RPMI7951 (cell line): ENCODE data around the gene LRFN2. TPM values are rescaled to one million over a fixed set of nuclear protein-coding genes. Genes with fewer than 3 reads are reported as not detected.

Experiments used
- DNase-seq: peaks from one replicate; pipeline ENCODE4 v3.0.0-alpha.2; 2012; ENCODE audit warnings: low read depth
- total RNA-seq: library from RNA; depleted of rRNA; stranded (reverse); fragments of >200 nt; shearing (Covaris generic); gene quantifications from 2 replicates; pipeline ENCODE4 v1.2.3, GENCODE V29; 2014

Gene LRFN2
- total RNA-seq, 1 experiment from 2014 or later, result not detected

DNA sequence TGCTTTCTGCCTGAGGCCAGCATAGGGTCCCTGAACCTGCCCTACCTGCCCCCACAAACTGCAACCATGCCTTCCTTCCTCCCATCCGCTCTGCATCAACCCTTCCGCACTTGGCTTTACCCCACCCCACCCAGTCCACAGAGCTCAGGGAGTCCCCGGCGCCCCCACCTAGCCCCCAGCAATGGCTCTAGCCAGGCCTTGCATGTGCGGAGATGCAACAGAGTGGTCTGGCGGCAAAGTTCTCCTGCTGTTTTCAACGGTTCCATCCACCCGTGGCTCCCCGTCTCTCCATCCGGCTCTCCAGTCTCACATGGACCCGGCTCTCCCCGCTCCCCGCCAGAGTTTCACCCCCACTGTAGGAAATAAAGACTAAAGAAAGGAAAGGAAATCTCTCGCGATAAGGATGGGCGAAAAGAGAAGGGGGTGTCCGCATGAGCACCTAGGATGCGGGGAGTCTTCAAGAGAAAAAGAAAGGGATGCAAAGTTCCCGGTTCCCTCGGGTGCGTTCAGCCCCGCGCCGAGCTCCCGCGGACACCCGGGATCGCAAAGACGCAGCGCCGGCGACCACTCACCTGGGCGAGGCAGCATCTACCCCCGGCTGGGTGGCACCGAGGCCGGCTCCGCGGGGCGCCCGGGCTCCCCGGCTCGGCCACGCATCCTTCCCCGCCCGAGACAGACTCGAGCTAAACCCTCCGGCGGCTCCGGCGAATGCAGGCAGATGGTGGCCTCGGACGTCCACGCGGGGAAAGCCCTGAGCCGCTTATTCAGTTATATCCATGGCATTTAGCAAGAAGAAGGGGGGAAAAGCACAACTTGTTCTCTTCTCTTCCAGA is 579 bp downstream of the LRFN2 start:
- no peak for DNase-seq

DNA sequence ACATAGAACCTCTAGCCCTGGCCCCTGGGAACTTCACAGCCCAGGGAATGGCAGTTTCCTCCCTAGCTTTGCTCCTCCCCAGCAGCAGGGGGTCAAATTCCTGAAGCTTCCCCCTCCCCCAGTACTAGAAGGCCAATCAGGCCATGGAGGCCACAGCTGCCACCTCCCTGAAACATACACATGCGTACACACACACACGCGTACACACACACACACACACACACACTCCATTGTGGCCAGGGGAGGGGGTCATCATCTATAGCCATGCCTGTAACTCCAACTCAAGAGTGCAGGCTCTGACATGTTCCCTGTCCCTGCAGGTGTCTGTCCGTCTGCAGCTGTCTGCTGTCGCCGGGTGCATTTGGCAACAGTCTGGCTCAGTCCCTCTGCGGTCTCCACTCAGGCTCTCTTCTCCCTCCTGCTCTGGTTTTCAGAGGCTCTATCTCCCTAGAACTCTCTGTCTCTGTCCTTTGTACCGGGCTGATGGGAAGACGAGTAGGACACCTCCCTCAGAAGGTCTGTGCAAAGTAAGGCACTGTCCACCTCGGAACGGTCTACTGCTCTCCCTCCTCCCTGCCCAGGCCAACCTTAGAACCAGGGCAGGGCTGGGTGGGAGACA is 1.4 kb downstream of the LRFN2 start:
- DNase-seq, result no peak

DNA sequence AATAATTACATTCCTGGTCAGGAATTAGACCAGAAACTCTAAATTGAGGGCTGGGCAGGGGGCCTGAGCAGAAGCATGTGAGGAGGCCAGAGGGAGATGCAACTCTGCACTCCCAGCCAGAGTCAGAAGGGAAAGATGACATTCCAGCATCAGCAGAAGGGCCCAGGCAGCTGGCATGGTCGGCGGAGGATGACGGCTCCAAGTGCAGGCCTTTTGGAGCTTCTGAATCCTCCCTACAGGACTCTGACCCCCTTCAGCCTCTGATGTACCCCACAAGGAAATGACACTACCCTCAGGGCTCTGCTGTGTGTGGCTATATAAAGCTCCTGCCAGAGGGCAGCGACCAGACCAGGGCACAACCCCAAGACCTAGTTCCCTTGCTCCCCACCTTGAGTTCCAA is 1.9 kb downstream of the LRFN2 start:
- DNase-seq, result no peak

DNA sequence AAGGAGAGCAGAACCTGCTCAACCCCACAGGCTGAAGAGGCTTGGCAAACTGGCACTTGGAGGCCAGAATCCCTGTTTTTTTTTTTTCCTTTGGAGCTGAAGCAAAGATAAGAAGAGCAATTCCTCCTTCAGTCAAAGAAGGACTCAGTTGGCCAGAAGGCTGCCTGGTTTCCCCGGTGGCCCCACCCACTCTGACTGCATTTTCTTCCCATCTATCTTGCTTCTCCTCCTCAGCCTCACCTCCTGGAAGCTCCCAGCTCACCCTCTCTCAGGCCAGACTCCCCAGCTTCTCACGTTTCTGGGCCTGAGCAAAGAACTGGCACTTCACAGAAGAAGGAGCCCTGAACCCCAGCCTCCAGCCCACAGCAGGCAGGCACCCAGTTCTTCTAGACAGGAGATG is 2.4 kb downstream of the LRFN2 start:
- no peak for DNase-seq

- DNase-seq, result no peak
These were observed 3.5 kb downstream of the LRFN2 start for GRCh38 chr6:40583709-40584108.

- no peak for DNase-seq
These were observed 4.3 kb downstream of the LRFN2 start for GRCh38 chr6:40582892-40583291.

- no peak for DNase-seq
These were observed 8.1 kb downstream of the LRFN2 start for GRCh38 chr6:40579101-40579500.

GRCh38 chr6:40577672-40578071 is 9.5 kb downstream of the LRFN2 start:
- DNase-seq, result no peak

GRCh38 chr6:40573221-40573620 is 13.9 kb downstream of the LRFN2 start:
- DNase-seq, result no peak

GRCh38 chr6:40569162-40569910 is 17.8 kb downstream of the LRFN2 start:
- DNase-seq, result no peak

GRCh38 chr6:40568062-40568708 is 19.0 kb downstream of the LRFN2 start:
- no peak for DNase-seq

- no peak for DNase-seq
These were observed 24.1 kb downstream of the LRFN2 start for GRCh38 chr6:40563111-40563510.

DNA sequence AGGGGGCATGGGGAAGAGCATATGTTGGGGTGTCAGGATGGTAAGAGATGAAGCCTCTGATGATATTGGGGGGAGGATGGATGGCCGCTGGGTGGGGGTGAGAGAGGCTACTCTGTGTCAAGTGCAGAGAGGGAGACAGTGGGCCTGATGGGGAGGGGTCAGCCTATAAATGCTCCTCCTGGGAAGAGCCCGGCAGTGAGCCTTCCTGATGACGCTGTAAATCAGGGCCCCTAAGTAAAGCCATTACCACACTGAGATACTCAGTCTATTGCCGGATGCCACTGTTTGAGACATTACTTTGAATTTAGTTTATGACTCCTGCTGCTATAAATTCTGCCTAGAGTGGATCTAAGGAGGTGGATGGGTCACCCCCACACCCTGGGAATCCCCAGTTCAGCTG is 28.1 kb downstream of the LRFN2 start:
- DNase-seq, result no peak

DNA sequence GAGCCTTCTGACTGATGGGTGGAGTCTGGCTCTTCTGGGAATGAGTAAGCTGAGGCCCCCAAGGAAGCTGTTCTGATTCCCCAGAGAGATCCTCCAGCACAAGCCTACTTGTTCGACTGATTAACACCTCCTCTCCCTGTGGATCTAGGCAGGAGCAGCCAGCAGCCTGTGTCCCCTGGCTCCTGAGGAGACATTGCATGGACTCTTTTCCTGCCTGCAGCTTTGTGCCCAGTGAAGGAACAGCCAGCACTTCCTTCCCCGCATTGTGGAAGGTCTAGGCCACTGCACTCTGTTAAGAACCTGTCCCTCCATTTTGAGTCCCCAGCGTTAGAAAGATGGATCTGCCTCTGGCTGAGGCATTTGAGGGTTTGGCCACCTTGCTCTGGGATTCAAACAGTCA is 29.1 kb downstream of the LRFN2 start:
- DNase-seq, result no peak

DNA sequence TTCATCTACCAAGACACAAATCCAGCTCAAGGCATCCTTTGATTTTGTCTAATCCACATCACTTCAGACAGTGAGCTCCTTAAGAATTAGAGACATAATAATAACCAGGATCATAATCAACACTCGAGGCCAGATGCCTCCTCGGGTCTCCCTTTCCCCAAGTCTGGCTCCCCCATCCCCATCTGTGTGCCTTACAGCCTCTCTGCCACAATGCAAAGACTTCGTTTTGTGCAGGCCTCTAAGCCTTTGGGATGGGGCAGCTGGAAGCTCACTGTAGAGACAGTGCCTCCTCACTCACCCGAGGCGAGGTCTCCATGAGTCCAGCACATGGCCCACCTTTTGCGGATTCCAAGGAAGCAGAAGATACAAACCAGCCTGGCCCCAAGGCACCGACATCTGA is 30.3 kb downstream of the LRFN2 start:
- DNase-seq, result no peak

DNA sequence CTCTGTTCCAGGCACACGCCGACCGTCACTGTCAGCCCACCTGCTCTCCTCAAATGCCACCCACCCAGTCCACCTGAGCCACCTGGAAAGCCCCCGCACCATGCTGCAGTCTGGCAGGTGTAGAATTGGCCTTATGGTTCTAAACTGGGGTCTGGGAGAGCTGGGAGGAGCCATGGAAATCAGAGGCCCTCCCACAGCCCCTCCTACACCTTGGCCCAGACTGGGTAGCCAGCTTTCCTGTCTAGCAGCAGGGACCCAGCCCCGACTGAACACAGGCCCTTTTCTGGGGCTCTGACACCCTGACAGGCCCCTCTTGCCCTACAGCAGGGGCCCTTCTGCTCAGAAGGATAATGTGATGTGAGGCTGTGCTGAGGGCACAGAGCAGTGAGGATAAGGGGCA is 31.1 kb downstream of the LRFN2 start:
- no peak for DNase-seq

DNA sequence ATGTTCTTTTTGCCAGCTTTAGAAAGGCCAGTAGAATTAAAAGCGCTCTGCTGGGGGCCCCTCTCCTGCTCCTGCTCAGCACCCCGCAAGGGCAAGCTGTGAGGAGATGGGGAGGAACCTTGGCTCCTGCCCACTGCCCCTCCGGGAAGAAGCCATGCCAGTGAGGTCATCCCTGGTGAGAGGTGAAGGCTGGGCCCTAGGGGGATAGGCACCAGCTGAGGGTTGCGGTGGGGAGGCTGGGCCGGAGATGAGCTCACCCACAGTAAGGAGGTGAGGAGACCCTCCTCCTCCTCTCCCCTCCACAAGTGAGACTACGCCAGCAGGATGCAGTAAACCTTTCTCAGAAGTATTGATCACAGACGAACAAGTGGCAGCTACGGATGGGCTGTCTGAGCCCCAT is 32.1 kb downstream of the LRFN2 start:
- DNase-seq, result peak; percentile 50

- no peak for DNase-seq
These were observed 34.2 kb downstream of the LRFN2 start for GRCh38 chr6:40552941-40553340.

GRCh38 chr6:40551966-40552505 is 35.1 kb downstream of the LRFN2 start:
- no peak for DNase-seq

DNA sequence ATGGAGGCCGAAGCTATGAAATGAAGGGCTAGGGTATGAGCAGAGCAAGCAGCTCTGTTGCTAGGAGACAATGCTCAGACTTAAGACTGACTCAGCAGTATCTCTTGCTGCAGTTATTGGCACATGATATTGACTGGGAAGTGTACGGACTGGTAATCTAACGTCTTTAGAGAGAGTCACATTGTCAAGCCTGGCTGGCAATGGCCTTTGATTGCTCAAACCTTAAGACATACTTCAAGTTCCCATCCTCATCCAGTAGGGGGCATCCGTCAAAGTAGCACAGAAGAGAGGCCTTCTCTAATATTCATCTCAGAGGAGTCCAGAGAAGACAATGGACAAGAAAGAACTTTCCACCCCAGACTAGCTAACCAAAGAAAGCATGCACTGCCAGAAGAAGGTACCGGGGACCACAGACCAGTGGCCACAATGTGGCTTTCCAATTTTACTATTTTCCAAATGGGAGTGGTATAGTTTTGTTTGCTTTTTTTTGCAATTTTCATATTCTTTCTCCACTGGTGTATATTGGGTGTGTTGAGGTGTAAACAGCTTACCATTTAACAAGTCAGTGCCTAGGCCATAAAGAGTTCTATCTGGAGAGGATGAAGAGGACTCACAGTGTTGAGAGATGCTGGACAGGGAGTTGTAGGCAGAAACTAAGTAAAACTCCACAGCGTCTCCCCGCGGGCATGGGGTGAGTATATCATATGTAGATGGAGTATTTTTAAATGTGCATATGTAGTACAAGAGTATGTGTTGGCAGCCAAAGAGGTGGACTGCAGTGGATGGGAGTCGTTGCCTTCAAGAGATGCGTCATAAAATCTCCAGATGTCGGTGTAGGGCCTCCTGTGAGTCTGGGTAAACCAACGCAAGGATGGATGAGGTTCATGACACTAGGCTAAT is 36.7 kb downstream of the LRFN2 start:
- peak; percentile 40 for DNase-seq

GRCh38 chr6:40545954-40546353 is 41.2 kb downstream of the LRFN2 start:
- no peak for DNase-seq
